Lower leg skin (tissue), 3 donors: ENCODE data around the gene IFNL1.

Experiments used
- POLR2A ChIP-seq, 2 donors: fragments of 450-650 bp; IDR thresholded peaks; one replicate each; pipeline ENCODE4 v1.6.1; 2016 to 2017; ENCODE audit warnings: antibody characterized with exemption in 2 of 2, mild to moderate bottlenecking in 1 of 2, moderate library complexity in 1 of 2
- TF ChIP-seq, protein P1 (sequence below), 3 donors: fragments of 450-650 bp; IDR thresholded peaks; one replicate each; pipeline ENCODE4 v1.5.1; 2016; ENCODE audit warnings: antibody characterized with exemption in 3 of 3, mild to moderate bottlenecking in 3 of 3, moderate library complexity in 2 of 3

- TF ChIP-seq POLR2A (IDR thresholded peaks at IDR 0.05): no peak
- TF ChIP-seq, protein P1, sequence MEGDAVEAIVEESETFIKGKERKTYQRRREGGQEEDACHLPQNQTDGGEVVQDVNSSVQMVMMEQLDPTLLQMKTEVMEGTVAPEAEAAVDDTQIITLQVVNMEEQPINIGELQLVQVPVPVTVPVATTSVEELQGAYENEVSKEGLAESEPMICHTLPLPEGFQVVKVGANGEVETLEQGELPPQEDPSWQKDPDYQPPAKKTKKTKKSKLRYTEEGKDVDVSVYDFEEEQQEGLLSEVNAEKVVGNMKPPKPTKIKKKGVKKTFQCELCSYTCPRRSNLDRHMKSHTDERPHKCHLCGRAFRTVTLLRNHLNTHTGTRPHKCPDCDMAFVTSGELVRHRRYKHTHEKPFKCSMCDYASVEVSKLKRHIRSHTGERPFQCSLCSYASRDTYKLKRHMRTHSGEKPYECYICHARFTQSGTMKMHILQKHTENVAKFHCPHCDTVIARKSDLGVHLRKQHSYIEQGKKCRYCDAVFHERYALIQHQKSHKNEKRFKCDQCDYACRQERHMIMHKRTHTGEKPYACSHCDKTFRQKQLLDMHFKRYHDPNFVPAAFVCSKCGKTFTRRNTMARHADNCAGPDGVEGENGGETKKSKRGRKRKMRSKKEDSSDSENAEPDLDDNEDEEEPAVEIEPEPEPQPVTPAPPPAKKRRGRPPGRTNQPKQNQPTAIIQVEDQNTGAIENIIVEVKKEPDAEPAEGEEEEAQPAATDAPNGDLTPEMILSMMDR (IDR thresholded peaks at IDR 0.05): peak in 1 of 3 donors; percentile 82
Measured at GRCh38 chr19:39328046-39328705, 32.0 kb downstream of the IFNL1 start.
